HCT116 (cell line): ENCODE data around the gene BAD.
"Not testable (repeated sequence)": the region's sequence is repeated elsewhere in the genome, so short reads cannot be mapped to it uniquely, and the experiment has no call there.

Experiments used
- CTCF ChIP-seq, 3 experiments: fragments of 200-600 bp in 1 of 3; sonication (generic) in 1 of 3; IDR thresholded peaks in 2 of 3; conservative IDR thresholded peaks in 1 of 3; 2 replicates each; pipeline ENCODE4 v1.5.1; 2012 to 2017; ENCODE audit warnings: low read depth in 2 of 3, low read length in 2 of 3, antibody characterized with exemption in 1 of 3, borderline replicate concordance in 1 of 3, control low read depth in 1 of 3, mild to moderate bottlenecking in 1 of 3, mixed read lengths in 1 of 3, mixed run types in 1 of 3, moderate library complexity in 1 of 3; ENCODE audit not compliant: insufficient read depth in 1 of 3
- EZH2 ChIP-seq: fragments of 200-600 bp; sonication (generic); IDR thresholded peaks from 2 replicates; pipeline ENCODE4 v1.6.1; 2017; ENCODE audit warnings: antibody characterized with exemption, mixed run types
- EZH2phosphoT487 ChIP-seq: fragments of 200-600 bp; IDR thresholded peaks from 2 replicates; pipeline ENCODE4 v1.6.1; 2018; ENCODE audit warnings: antibody characterized with exemption, borderline replicate concordance
- POLR2A ChIP-seq: IDR thresholded peaks from 2 replicates; pipeline ENCODE4 v1.7.0; 2011; ENCODE audit warnings: borderline replicate concordance; ENCODE audit not compliant: insufficient read depth, insufficient read length; ENCODE audit errors: extremely low read depth
- YY1 ChIP-seq: IDR thresholded peaks from 2 replicates; pipeline ENCODE4 v1.6.1; 2011; ENCODE audit warnings: low read length, low read depth, moderate library complexity, mild to moderate bottlenecking; ENCODE audit not compliant: insufficient replicate concordance; ENCODE audit errors: extremely low read depth

- not testable (repeated sequence) for TF ChIP-seq EZH2phosphoT487; CTCF (IDR thresholded peaks at IDR 0.05 in 2 of 3, conservative IDR thresholded peaks at IDR 0.05 in 1 of 3; ENCODE audit: borderline replicate concordance in 1 of 3, insufficient read depth in 1 of 3, low read depth in 2 of 3, low read length in 2 of 3); POLR2A; EZH2; YY1
Observed at GRCh38 chr11:64315667-64316526, 31.4 kb upstream of the BAD start.
